Measurements from ENCODE around the gene SFXN5. TPM values are rescaled to one million over a fixed set of nuclear protein-coding genes. Genes with fewer than 3 reads are reported as not detected.

Gene SFXN5
- total RNA-seq, 1 experiment from 2014 or later, result 25.9 TPM

DNA sequence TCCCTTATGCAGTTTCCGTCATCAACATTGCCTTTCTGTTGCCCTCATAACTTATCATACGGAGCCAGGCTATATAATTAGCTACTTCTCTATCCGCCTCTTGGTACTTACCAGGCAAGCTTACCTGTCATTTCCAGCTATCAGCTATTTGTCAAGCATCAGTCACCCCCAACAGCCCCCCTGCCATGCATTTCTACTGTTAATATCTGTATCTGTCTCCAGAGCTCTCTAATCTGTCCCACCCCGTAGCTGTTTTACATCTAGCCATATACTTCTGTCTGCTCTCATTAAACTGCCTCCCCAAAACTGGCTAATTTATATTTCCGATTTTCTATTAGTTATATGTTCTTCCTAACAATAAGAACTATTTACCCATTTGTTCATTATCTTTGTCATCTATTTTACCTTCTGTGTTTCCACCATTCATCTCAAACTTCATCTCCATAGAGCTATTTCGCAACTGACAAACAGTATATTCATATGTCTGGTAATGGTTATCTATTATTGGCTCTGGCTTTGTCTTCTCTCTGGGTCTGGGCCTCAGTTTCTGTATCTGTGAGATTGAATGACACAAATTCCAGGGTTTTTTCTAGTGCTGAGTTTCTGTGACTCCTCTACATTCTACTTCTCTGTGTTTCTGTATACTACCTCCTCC lies 144.6 kb downstream of the SFXN5 start (continued):
- no peak for TF ChIP-seq ZNF281 (CRISPR knock-in tag; IDR thresholded peaks at IDR 0.05)
- no peak for TF ChIP-seq MYBL2 (CRISPR knock-in tag; IDR thresholded peaks at IDR 0.05)
- TF ChIP-seq MLX (CRISPR knock-in tag; IDR thresholded peaks at IDR 0.05), result no peak
- no peak for TF ChIP-seq ELF4 (CRISPR knock-in tag; IDR thresholded peaks at IDR 0.05; ENCODE audit: low read depth)
- TF ChIP-seq PRRX2 (CRISPR knock-in tag; IDR thresholded peaks at IDR 0.05), result no peak
- no peak for TF ChIP-seq USF2 (CRISPR knock-in tag; IDR thresholded peaks at IDR 0.05)
- TF ChIP-seq ZNF219 (CRISPR knock-in tag; IDR thresholded peaks at IDR 0.05; ENCODE audit: borderline replicate concordance), result no peak
- TF ChIP-seq ARID4B (CRISPR knock-in tag; IDR thresholded peaks at IDR 0.05; ENCODE audit: borderline replicate concordance), result no peak
- no peak for TF ChIP-seq SP1 (CRISPR knock-in tag; conservative IDR thresholded peaks at IDR 0.05)
- no peak for TF ChIP-seq FOXP1 (CRISPR knock-in tag; IDR thresholded peaks at IDR 0.05; ENCODE audit: borderline replicate concordance)
- TF ChIP-seq GRHL2 (CRISPR knock-in tag; IDR thresholded peaks at IDR 0.05; ENCODE audit: insufficient replicate concordance, severe bottlenecking), result no peak
- TF ChIP-seq SOX15 (CRISPR knock-in tag; IDR thresholded peaks at IDR 0.05), result no peak
- no peak for TF ChIP-seq ZNF416 (CRISPR knock-in tag; IDR thresholded peaks at IDR 0.05)
- no peak for TF ChIP-seq SMAD3 (CRISPR knock-in tag; IDR thresholded peaks at IDR 0.05; ENCODE audit: borderline replicate concordance)

GRCh38 chr2:72926368-72926767 lies 145.1 kb downstream of the SFXN5 start:
- CTCF ChIA-PET, result interaction anchor here (0.8 to 8.3 kb wide), 12 partner anchors 8 to 251 kb away, joined by 3 to 113 read pairs (median 10); partner anchors contain the start of genes EMX1 and SPR
- TF ChIP-seq RELA (CRISPR knock-in tag; IDR thresholded peaks at IDR 0.05; ENCODE audit: borderline replicate concordance), result no peak
- TF ChIP-seq ZNF138 (CRISPR knock-in tag; conservative IDR thresholded peaks at IDR 0.05), result no peak
- no peak for TF ChIP-seq MLX (CRISPR knock-in tag; IDR thresholded peaks at IDR 0.05)
- no peak for TF ChIP-seq CBFB (CRISPR knock-in tag; IDR thresholded peaks at IDR 0.05; ENCODE audit: low read depth)
- TF ChIP-seq ZNF396 (CRISPR knock-in tag; IDR thresholded peaks at IDR 0.05; ENCODE audit: borderline replicate concordance), result no peak
- TF ChIP-seq, protein P1, sequence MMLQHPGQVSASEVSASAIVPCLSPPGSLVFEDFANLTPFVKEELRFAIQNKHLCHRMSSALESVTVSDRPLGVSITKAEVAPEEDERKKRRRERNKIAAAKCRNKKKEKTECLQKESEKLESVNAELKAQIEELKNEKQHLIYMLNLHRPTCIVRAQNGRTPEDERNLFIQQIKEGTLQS (CRISPR knock-in tag; conservative IDR thresholded peaks at IDR 0.05), result no peak
- TF ChIP-seq IRF2 (CRISPR knock-in tag; IDR thresholded peaks at IDR 0.05; ENCODE audit: borderline replicate concordance, low read depth), result no peak
- no peak for TF ChIP-seq CDX4 (CRISPR knock-in tag; IDR thresholded peaks at IDR 0.05; ENCODE audit: borderline replicate concordance)
- TF ChIP-seq CTCF (IDR thresholded peaks at IDR 0.05), result no peak
- no peak for TF ChIP-seq GTF2I (CRISPR knock-in tag; conservative IDR thresholded peaks at IDR 0.05)

More at GRCh38 chr2:72926368-72926767, 145.1 kb downstream of the SFXN5 start:
- peaks cover 19% of the 10 kb centered on the region for H3K4me1 Mint-ChIP-seq
- POLR2A ChIA-PET, result interaction anchor here (1.0 to 2.1 kb wide), 2 partner anchors 9 to 15 kb away, joined by 4 to 5 read pairs; partner anchors contain the start of gene EMX1
- H3K27me3 Mint-ChIP-seq (ENCODE audit: low read depth), result no peaks in the 10 kb centered on the region
- no peak overlapping the region for H3K27ac Mint-ChIP-seq
- H3K9me3 Mint-ChIP-seq, result no peaks in the 10 kb centered on the region
- peak overlapping the region; percentile 14; the same call in 1 of the 2 replicates for H3K4me3 Mint-ChIP-seq
- DNase-seq (ENCODE audit: low spot score) (no peak), ATAC-seq (no peak)
- H3K36me3 Mint-ChIP-seq, result peaks cover 6% of the 10 kb centered on the region
